ENCODE measurements around the gene MRTFA.
"Not testable (repeated sequence)": the region's sequence is repeated elsewhere in the genome, so short reads cannot be mapped to it uniquely, and the experiment has no call there.

Gene MRTFA

GRCh38 chr22:40594346-40594745 lies 42.2 kb downstream of the MRTFA start:
- DNase-seq = no peak

- DNase-seq = no peak
These were observed 42.9 kb downstream of the MRTFA start for GRCh38 chr22:40593460-40594273.

GRCh38 chr22:40592352-40593113 lies 44.0 kb downstream of the MRTFA start:
- DNase-seq = no peak

- DNase-seq = no peak
These were observed 47.8 kb downstream of the MRTFA start for GRCh38 chr22:40588726-40589125.

- DNase-seq = no peak
These were observed 49.7 kb downstream of the MRTFA start for GRCh38 chr22:40586781-40587180.

- no peak for DNase-seq
These were observed 51.2 kb downstream of the MRTFA start for GRCh38 chr22:40585310-40585751.

GRCh38 chr22:40584766-40585165 lies 51.8 kb downstream of the MRTFA start:
- DNase-seq = not testable (repeated sequence)

GRCh38 chr22:40583053-40583741 lies 53.3 kb downstream of the MRTFA start:
- no peak for DNase-seq

- DNase-seq = no peak
These were observed 54.5 kb downstream of the MRTFA start for GRCh38 chr22:40582063-40582462.

GRCh38 chr22:40580631-40581030 lies 55.9 kb downstream of the MRTFA start:
- DNase-seq = no peak

GRCh38 chr22:40578171-40578570 lies 58.3 kb downstream of the MRTFA start:
- DNase-seq = no peak

GRCh38 chr22:40572976-40573375 lies 63.5 kb downstream of the MRTFA start:
- no peak for DNase-seq

- DNase-seq = no peak
These were observed 64.6 kb downstream of the MRTFA start for GRCh38 chr22:40571887-40572286.

- DNase-seq = no peak
These were observed 68.7 kb downstream of the MRTFA start for GRCh38 chr22:40567626-40568328.

- no peak for DNase-seq
These were observed 69.4 kb downstream of the MRTFA start for GRCh38 chr22:40567106-40567505.

- no peak for DNase-seq
These were observed 75.5 kb downstream of the MRTFA start for GRCh38 chr22:40560994-40561515.

- no peak for DNase-seq
These were observed 76.0 kb downstream of the MRTFA start for GRCh38 chr22:40560551-40560950.

- DNase-seq = no peak
These were observed 78.5 kb downstream of the MRTFA start for GRCh38 chr22:40557972-40558371.

- no peak for DNase-seq
These were observed 79.9 kb downstream of the MRTFA start for GRCh38 chr22:40556641-40557040.

- not testable (repeated sequence) for DNase-seq
These were observed 82.5 kb downstream of the MRTFA start for GRCh38 chr22:40554023-40554422.

- DNase-seq = no peak
These were observed 83.4 kb downstream of the MRTFA start for GRCh38 chr22:40553014-40553554.

- DNase-seq = no peak
These were observed 84.4 kb downstream of the MRTFA start for GRCh38 chr22:40552070-40552469.
